ENCODE measurements around the gene ERRFI1. TPM values are rescaled to one million over a fixed set of nuclear protein-coding genes. Genes with fewer than 3 reads are reported as not detected.
A peak's percentile ranks its signal among the peaks of the same experiment; 100 is the strongest.

ERRFI1 gene
- total RNA-seq, 1 experiment from 2014 or later = 83.0 TPM

DNA sequence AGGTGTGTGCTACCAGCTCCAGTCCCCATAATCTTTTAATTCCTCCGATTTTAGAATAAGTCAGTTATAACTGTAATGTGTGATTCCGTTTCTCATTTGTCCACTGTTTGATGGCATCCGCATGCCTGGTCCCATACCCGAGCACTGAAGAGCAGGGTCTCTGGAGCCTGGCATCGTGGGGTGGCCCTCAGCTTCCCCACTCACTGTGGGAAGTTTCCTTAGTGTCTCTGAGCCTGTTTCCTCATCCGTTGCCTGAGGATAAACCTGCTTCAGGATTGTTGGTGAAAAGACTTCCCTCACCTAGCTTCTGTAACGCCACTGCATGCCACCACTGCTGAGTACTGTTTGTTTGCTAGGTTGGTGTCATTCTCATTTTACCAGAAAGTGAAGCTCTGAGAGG is 45.1 kb downstream of the ERRFI1 start:
- DNase-seq = no peak
- intact Hi-C loops (cut with micrococcal nuclease; ENCODE audit: unreplicated experiment) = no loop called here
- TF ChIP-seq, protein P1, sequence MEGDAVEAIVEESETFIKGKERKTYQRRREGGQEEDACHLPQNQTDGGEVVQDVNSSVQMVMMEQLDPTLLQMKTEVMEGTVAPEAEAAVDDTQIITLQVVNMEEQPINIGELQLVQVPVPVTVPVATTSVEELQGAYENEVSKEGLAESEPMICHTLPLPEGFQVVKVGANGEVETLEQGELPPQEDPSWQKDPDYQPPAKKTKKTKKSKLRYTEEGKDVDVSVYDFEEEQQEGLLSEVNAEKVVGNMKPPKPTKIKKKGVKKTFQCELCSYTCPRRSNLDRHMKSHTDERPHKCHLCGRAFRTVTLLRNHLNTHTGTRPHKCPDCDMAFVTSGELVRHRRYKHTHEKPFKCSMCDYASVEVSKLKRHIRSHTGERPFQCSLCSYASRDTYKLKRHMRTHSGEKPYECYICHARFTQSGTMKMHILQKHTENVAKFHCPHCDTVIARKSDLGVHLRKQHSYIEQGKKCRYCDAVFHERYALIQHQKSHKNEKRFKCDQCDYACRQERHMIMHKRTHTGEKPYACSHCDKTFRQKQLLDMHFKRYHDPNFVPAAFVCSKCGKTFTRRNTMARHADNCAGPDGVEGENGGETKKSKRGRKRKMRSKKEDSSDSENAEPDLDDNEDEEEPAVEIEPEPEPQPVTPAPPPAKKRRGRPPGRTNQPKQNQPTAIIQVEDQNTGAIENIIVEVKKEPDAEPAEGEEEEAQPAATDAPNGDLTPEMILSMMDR (IDR thresholded peaks at IDR 0.05; ENCODE audit: unreplicated experiment) = no peak
- no peaks in the 10 kb centered on the region for H3K9me3 Mint-ChIP-seq (ENCODE audit: low read depth, unreplicated experiment)
- H3K36me3 Mint-ChIP-seq (ENCODE audit: insufficient read depth, unreplicated experiment) = peaks cover 25% of the 10 kb centered on the region
- no peaks in the 10 kb centered on the region for H3K27me3 Mint-ChIP-seq (ENCODE audit: unreplicated experiment)
- CTCF ChIA-PET = interaction anchor here (1.2 kb wide), 1 partner anchor 34 kb away, joined by 3 read pairs; no protein-coding TSS in a partner anchor
- no peak overlapping the region for H3K4me3 Mint-ChIP-seq (ENCODE audit: low read depth, unreplicated experiment)
- no peaks in the 10 kb centered on the region for H3K4me1 Mint-ChIP-seq (ENCODE audit: low read depth, unreplicated experiment)
- no TSS peak for BruUV-seq (replicated peaks)
- H3K27ac Mint-ChIP-seq (ENCODE audit: unreplicated experiment) = no peak overlapping the region

DNA sequence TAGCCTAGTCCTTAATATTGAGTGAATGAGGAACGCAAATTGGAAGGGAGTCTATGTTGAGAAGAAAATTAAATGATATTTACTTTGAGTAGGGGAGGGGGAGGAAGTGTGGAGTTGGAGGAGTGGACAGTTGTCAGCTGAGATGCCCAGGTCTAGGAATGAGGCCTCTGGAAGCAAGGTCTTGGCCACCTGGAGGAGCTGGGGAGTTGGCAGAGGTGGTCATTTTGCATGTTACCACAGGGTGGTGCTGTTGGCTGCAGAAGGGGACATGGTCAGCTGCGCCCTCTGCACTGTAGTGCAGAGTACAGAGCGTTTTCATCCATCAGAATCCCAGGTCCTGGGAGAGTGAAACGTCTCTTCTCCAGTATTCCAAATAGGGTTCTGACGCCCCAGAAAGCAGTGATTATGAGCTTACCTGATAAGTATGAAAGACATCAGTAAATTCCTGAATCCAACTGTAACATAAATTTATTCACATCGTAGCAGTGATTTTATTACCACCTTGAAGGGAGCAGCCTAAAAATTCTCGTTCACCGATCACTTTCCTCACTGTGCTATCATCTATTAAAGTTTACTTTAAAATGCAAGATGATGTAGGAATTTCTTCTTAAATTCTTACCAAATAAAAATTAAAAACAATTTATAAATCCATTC is 50.8 kb downstream of the ERRFI1 start:
- Mint-ChIP-seq H3K4me3 (ENCODE audit: low read depth, unreplicated experiment) (no peak overlapping the region), H3K27ac (ENCODE audit: unreplicated experiment) (no peak overlapping the region), H3K27me3 (ENCODE audit: unreplicated experiment) (no peaks in the 10 kb centered on the region), H3K4me1 (ENCODE audit: low read depth, unreplicated experiment) (no peaks in the 10 kb centered on the region), H3K36me3 (ENCODE audit: insufficient read depth, unreplicated experiment) (peaks cover 29% of the 10 kb centered on the region), H3K9me3 (ENCODE audit: low read depth, unreplicated experiment) (no peaks in the 10 kb centered on the region)
- BruUV-seq (replicated peaks) = no TSS peak
- TF ChIP-seq, protein P1 (IDR thresholded peaks at IDR 0.05; ENCODE audit: unreplicated experiment) = peak; percentile 88
- DNase-seq = peak; percentile 83
- CTCF ChIA-PET = interaction anchor here (0.5 to 1.5 kb wide), 11 partner anchors 14 to 737 kb away, joined by 3 to 10 read pairs (median 4); partner anchors contain the start of gene PARK7
- intact Hi-C loops (cut with micrococcal nuclease; ENCODE audit: unreplicated experiment) = no loop called here

DNA sequence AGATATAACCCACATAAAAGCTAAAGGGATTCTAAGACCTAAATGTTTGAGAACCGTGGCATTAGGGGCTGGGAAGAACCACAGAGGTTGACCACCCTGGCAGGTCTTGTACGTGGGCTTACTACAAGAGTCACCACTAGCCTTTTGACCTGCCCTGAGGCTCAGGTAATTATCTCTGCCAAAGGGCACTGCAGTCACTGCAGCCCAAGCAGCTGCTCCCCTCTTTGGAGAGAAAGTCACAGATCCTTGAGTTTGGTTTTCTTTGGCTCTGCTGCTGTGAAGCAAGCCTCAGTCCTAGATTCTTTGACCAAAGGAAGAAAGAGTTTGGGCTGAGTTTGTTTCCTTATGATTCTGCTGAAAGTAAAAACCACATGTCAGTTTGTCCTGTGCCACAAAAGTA is 53.0 kb downstream of the ERRFI1 start:
- H3K4me1 Mint-ChIP-seq (ENCODE audit: low read depth, unreplicated experiment) = no peaks in the 10 kb centered on the region
- intact Hi-C loops (cut with micrococcal nuclease; ENCODE audit: unreplicated experiment) = no loop called here
- H3K27me3 Mint-ChIP-seq (ENCODE audit: unreplicated experiment) = no peaks in the 10 kb centered on the region
- peaks cover 32% of the 10 kb centered on the region for H3K36me3 Mint-ChIP-seq (ENCODE audit: insufficient read depth, unreplicated experiment)
- DNase-seq = no peak
- H3K4me3 Mint-ChIP-seq (ENCODE audit: low read depth, unreplicated experiment) = no peak overlapping the region
- TF ChIP-seq, protein P1 (IDR thresholded peaks at IDR 0.05; ENCODE audit: unreplicated experiment) = no peak
- no TSS peak for BruUV-seq (replicated peaks)
- CTCF ChIA-PET = no interaction called here
- no peak overlapping the region for H3K27ac Mint-ChIP-seq (ENCODE audit: unreplicated experiment)
- H3K9me3 Mint-ChIP-seq (ENCODE audit: low read depth, unreplicated experiment) = no peaks in the 10 kb centered on the region

DNA sequence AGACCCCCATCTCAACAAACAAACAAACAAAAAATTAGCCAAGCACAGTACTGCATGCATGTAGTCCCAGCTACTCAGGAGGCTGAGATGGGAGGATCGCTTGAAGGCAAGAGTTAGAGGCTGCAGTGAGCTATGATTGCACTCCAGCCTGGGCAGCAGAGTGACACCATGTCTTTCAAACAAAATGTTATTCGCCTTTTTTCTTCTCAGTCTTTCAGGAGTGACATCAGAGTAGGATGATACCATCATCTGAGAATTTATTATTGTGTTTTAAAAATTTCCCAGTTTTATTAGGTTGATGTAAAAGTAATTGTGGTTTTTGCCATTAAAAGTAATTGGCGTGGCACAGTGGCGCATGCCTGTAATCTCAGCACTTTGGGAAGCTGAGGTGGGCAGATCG is 53.8 kb downstream of the ERRFI1 start:
- H3K4me1 Mint-ChIP-seq (ENCODE audit: low read depth, unreplicated experiment) = peaks cover under 1% of the 10 kb centered on the region
- H3K27ac Mint-ChIP-seq (ENCODE audit: unreplicated experiment) = no peak overlapping the region
- intact Hi-C loops (cut with micrococcal nuclease; ENCODE audit: unreplicated experiment) = no loop called here
- no TSS peak for BruUV-seq (replicated peaks)
- TF ChIP-seq, protein P1 (IDR thresholded peaks at IDR 0.05; ENCODE audit: unreplicated experiment) = no peak
- H3K4me3 Mint-ChIP-seq (ENCODE audit: low read depth, unreplicated experiment) = no peak overlapping the region
- CTCF ChIA-PET = interaction anchor here (0.6 kb wide), 1 partner anchor 244 kb away, joined by 6 read pairs; no protein-coding TSS in a partner anchor
- no peaks in the 10 kb centered on the region for H3K27me3 Mint-ChIP-seq (ENCODE audit: unreplicated experiment)
- DNase-seq = no peak
- H3K36me3 Mint-ChIP-seq (ENCODE audit: insufficient read depth, unreplicated experiment) = peaks cover 32% of the 10 kb centered on the region
- no peaks in the 10 kb centered on the region for H3K9me3 Mint-ChIP-seq (ENCODE audit: low read depth, unreplicated experiment)
